Measurements from ENCODE around the gene SLC22A9.

DNA sequence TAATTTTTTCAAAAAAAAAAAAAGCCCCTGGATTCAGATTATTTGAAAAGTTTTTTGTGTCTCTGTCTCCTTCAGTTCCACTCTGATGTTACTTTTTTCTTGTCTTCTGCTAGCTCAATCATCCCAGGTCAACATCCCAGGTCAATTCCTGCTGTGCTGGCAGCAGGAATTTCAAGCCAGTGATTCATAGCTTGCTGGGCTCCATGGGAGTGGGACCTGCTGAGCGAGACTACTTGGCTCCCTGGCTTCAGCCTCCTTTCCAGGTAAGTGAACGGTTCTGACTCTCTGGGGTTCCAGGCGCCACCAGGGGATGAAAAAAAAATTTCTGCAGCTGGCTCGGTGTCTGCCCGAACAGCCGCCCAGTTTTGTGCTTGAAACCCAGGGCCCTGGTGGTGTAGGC lies 90.0 kb downstream of the SLC22A9 start:
- no peak for TF ChIP-seq CEBPB (IDR thresholded peaks at IDR 0.05; ENCODE audit: low read depth, low read length)
- TF ChIP-seq MAFK (IDR thresholded peaks at IDR 0.05; ENCODE audit: low read depth, low read length) = no peak
- TF ChIP-seq, protein P1, sequence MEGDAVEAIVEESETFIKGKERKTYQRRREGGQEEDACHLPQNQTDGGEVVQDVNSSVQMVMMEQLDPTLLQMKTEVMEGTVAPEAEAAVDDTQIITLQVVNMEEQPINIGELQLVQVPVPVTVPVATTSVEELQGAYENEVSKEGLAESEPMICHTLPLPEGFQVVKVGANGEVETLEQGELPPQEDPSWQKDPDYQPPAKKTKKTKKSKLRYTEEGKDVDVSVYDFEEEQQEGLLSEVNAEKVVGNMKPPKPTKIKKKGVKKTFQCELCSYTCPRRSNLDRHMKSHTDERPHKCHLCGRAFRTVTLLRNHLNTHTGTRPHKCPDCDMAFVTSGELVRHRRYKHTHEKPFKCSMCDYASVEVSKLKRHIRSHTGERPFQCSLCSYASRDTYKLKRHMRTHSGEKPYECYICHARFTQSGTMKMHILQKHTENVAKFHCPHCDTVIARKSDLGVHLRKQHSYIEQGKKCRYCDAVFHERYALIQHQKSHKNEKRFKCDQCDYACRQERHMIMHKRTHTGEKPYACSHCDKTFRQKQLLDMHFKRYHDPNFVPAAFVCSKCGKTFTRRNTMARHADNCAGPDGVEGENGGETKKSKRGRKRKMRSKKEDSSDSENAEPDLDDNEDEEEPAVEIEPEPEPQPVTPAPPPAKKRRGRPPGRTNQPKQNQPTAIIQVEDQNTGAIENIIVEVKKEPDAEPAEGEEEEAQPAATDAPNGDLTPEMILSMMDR (conservative IDR thresholded peaks at IDR 0.05; ENCODE audit: low read depth, low read length) = no peak
- TF ChIP-seq MAZ (IDR thresholded peaks at IDR 0.05; ENCODE audit: borderline replicate concordance, low read depth, low read length) = no peak
- TF ChIP-seq RFX5 (IDR thresholded peaks at IDR 0.05; ENCODE audit: low read depth, low read length) = no peak
- no peak for TF ChIP-seq POLR2A (IDR thresholded peaks at IDR 0.05; ENCODE audit: low read depth, low read length)
- TF ChIP-seq RAD21 (IDR thresholded peaks at IDR 0.05; ENCODE audit: low read length) = no peak
- TF ChIP-seq SMC3 (IDR thresholded peaks at IDR 0.05; ENCODE audit: low read depth, low read length) = no peak
